HepG2 (cell line): ENCODE data around the gene DSTN. TPM values are rescaled to one million over a fixed set of nuclear protein-coding genes. Genes with fewer than 3 reads are reported as not detected.

ENCODE experiments used
- CCDC6 ChIP-seq: sonication (generic); formaldehyde crosslinking; IDR thresholded peaks from 2 replicates; pipeline ENCODE4 v1.8.1; 2022; ENCODE audit warnings: mild to moderate bottlenecking, missing genetic modification reagents, moderate library complexity
- ELF4 ChIP-seq: sonication (generic); formaldehyde crosslinking; IDR thresholded peaks from 2 replicates; pipeline ENCODE4 v1.5.0; 2020; ENCODE audit warnings: missing genetic modification reagents, mild to moderate bottlenecking, moderate library complexity, borderline replicate concordance
- IKZF5 ChIP-seq: IDR thresholded peaks from 2 replicates; pipeline ENCODE4 v1.6.1; 2018; ENCODE audit warnings: missing genetic modification reagents, mild to moderate bottlenecking, missing compliant biosample characterization
- PATZ1 ChIP-seq: sonication (generic); formaldehyde crosslinking; IDR thresholded peaks from 2 replicates; pipeline ENCODE4 v1.4.0; 2020; ENCODE audit warnings: missing genetic modification reagents
- PHF20 ChIP-seq: sonication (generic); formaldehyde crosslinking; IDR thresholded peaks from 2 replicates; pipeline ENCODE4 v1.5.0; 2020; ENCODE audit warnings: mild to moderate bottlenecking, missing genetic modification reagents
- PHF5A ChIP-seq: IDR thresholded peaks from one replicate; pipeline ENCODE4 v1.6.1; 2018; ENCODE audit warnings: low read depth, missing genetic modification reagents; ENCODE audit not compliant: unreplicated experiment
- RBM39 ChIP-seq: fragments of 200-400 bp; formaldehyde crosslinking; IDR thresholded peaks from one replicate; pipeline ENCODE4 v1.6.1; 2018; ENCODE audit warnings: antibody characterized with exemption, mild to moderate bottlenecking, low read depth, low read length; ENCODE audit not compliant: poor library complexity, severe bottlenecking
- SALL2 ChIP-seq: sonication (generic); formaldehyde crosslinking; IDR thresholded peaks from 2 replicates; pipeline ENCODE4 v1.8.1; 2023; ENCODE audit warnings: mild to moderate bottlenecking, missing genetic modification reagents, inconsistent platforms
- SMYD3 ChIP-seq: sonication (generic); formaldehyde crosslinking; IDR thresholded peaks from 2 replicates; pipeline ENCODE4 v1.8.1; 2023; ENCODE audit warnings: mild to moderate bottlenecking, missing genetic modification reagents
- SNAPC5 ChIP-seq: sonication (generic); formaldehyde crosslinking; IDR thresholded peaks from 2 replicates; pipeline ENCODE4 v1.8.1; 2023; ENCODE audit warnings: mild to moderate bottlenecking, missing genetic modification reagents, borderline replicate concordance
- TBL1XR1 ChIP-seq: fragments of 150-350 bp; IDR thresholded peaks from 2 replicates; pipeline ENCODE4 v1.6.1; 2014; ENCODE audit warnings: borderline replicate concordance, low read length; ENCODE audit not compliant: partially characterized antibody
- TEAD2 ChIP-seq: sonication (generic); formaldehyde crosslinking; IDR thresholded peaks from 2 replicates; pipeline ENCODE4 v1.9.0; 2021; ENCODE audit warnings: missing genetic modification reagents
- TRAFD1 ChIP-seq: sonication (generic); formaldehyde crosslinking; IDR thresholded peaks from 2 replicates; pipeline ENCODE4 v1.5.1; 2020; ENCODE audit warnings: missing genetic modification reagents, mild to moderate bottlenecking, borderline replicate concordance
- ZBTB7B ChIP-seq: sonication (generic); formaldehyde crosslinking; IDR thresholded peaks from 2 replicates; pipeline ENCODE4 v1.4.0; 2020; ENCODE audit warnings: missing genetic modification reagents
- ZNF121 ChIP-seq: sonication (generic); formaldehyde crosslinking; IDR thresholded peaks from 2 replicates; pipeline ENCODE4 v1.5.0; 2020; ENCODE audit warnings: mild to moderate bottlenecking, missing genetic modification reagents
- ZNF180 ChIP-seq: sonication (generic); formaldehyde crosslinking; IDR thresholded peaks from 2 replicates; pipeline ENCODE4 v1.4.0; 2020; ENCODE audit warnings: low read depth, missing genetic modification reagents, borderline replicate concordance
- ZNF264 ChIP-seq: sonication (generic); formaldehyde crosslinking; IDR thresholded peaks from 2 replicates; pipeline ENCODE4 v1.4.0; 2020; ENCODE audit warnings: missing genetic modification reagents
- ZNF317 ChIP-seq: sonication (generic); formaldehyde crosslinking; IDR thresholded peaks from 2 replicates; pipeline ENCODE4 v1.5.0; 2020; ENCODE audit warnings: mild to moderate bottlenecking, missing genetic modification reagents
- ZNF337 ChIP-seq: sonication (generic); formaldehyde crosslinking; IDR thresholded peaks from 2 replicates; pipeline ENCODE4 v1.5.1; 2020; ENCODE audit warnings: missing genetic modification reagents, low read depth, mild to moderate bottlenecking, borderline replicate concordance
- ZNF382 ChIP-seq: sonication (generic); formaldehyde crosslinking; IDR thresholded peaks from 2 replicates; pipeline ENCODE4 v1.5.0; 2020; ENCODE audit warnings: missing genetic modification reagents, mild to moderate bottlenecking, borderline replicate concordance
- ZNF589 ChIP-seq: sonication (generic); formaldehyde crosslinking; conservative IDR thresholded peaks from 2 replicates; pipeline ENCODE4 v1.8.0; 2022; ENCODE audit warnings: mild to moderate bottlenecking, moderate library complexity, missing genetic modification reagents
- ZNF761 ChIP-seq: sonication (generic); formaldehyde crosslinking; conservative IDR thresholded peaks from 2 replicates; pipeline ENCODE4 v1.4.0; 2020; ENCODE audit warnings: mild to moderate bottlenecking, missing genetic modification reagents
- ZSCAN25 ChIP-seq: sonication (generic); formaldehyde crosslinking; IDR thresholded peaks from 2 replicates; pipeline ENCODE4 v1.8.0; 2022; ENCODE audit warnings: mild to moderate bottlenecking, missing genetic modification reagents
- polyA plus RNA-seq, 8 experiments: library from polyadenylated mRNA; depleted of rRNA in 3 of 8; stranded (reverse) in 7 of 8; unstranded in 1 of 8; fragments of >200 nt; fragmentation: Illumina TruSeq in 4 of 8; extraction: Trizol in 4 of 8; gene quantifications; 2 replicates each; pipeline versions ENCODE4 v1.2.1 to v1.2.3, GENCODE V29; 2011 to 2016; ENCODE audit warnings: low read depth in 4 of 8, missing spikeins in 1 of 8, mixed read lengths in 1 of 8; ENCODE audit not compliant: insufficient read depth in 1 of 8
- total RNA-seq, 5 experiments: library from RNA; depleted of rRNA; stranded (reverse); fragments of >200 nt; fragmentation: Illumina TruSeq; extraction: Trizol; gene quantifications; 2 replicates each; pipeline ENCODE4 v1.2.3, GENCODE V29; 2016; ENCODE audit warnings: low read depth in 1 of 5
- TF ChIP-seq, protein P1 (sequence below): sonication (generic); formaldehyde crosslinking; IDR thresholded peaks from 2 replicates; pipeline ENCODE4 v1.8.1; 2023; ENCODE audit warnings: missing genetic modification reagents, inconsistent platforms, borderline replicate concordance

The DSTN gene
- total and polyA plus RNA-seq, 2 of the 13 experiments (the other 11 are each of a cell fraction or from before 2014, with no cell fraction given), result 27.6 to 106 TPM

DNA sequence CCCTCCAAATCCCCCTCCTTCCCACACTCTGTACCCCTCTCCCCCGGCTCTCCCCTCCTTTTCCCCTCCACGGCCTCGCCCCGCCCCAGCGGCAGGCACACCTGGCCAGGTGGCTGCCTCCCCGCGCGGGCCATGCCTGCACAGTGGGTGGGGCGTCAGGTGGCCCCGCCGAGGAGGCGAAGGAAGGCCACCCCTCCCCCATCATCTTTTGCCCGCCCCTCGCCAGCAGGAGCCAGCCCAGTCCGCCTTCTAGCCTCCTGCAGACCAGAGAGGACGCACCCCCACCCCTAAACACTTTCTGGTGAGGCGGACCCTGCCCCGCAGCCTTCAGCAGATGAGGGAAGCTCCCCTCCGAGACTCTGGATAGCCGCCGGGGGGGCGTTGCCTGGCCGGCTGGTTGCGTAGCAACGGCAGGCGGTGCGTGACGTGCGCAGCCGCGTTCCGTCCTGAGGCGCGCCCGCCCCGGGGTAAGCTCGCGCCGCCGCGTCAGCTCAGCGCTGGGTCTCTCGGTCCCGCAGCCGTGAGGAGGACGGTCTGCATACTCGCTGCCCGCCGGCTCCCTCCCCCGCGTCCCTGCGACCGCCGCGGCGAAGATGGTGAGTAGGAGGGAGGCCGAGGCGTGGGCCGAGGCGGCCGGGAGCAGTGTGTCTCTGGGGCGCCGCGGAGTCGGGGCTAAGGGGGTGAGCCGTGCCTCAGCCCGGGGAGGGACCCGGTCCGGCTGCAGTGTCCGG is at the start of gene DSTN (continued):
- no peak for TF ChIP-seq TEAD2 (CRISPR knock-in tag)
- TF ChIP-seq ZNF761 (CRISPR knock-in tag), result no peak; the same call in 1 of the 2 replicates
- TF ChIP-seq SMYD3 (CRISPR knock-in tag), result 0 out of 2 replicates have a peak, but pooled peaks have one; percentile 45
- TF ChIP-seq ZBTB7B, result no peak
- no peak for TF ChIP-seq ZNF589
- TF ChIP-seq ZNF337 (CRISPR knock-in tag), result no peak
- no peak for TF ChIP-seq SALL2 (CRISPR knock-in tag)
- TF ChIP-seq ZSCAN25, result no peak
- peak; percentile 72 for TF ChIP-seq IKZF5 (CRISPR knock-in tag)
- TF ChIP-seq TBL1XR1, result no peak
- TF ChIP-seq PHF20 (CRISPR knock-in tag), result no peak; the same call in none of the 2 replicates
- no peak for TF ChIP-seq ZNF382 (CRISPR knock-in tag)
- TF ChIP-seq, protein P1, sequence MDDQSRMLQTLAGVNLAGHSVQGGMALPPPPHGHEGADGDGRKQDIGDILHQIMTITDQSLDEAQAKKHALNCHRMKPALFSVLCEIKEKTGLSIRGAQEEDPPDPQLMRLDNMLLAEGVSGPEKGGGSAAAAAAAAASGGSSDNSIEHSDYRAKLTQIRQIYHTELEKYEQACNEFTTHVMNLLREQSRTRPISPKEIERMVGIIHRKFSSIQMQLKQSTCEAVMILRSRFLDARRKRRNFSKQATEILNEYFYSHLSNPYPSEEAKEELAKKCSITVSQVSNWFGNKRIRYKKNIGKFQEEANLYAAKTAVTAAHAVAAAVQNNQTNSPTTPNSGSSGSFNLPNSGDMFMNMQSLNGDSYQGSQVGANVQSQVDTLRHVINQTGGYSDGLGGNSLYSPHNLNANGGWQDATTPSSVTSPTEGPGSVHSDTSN (CRISPR knock-in tag), result no peak
- TF ChIP-seq CCDC6 (CRISPR knock-in tag), result no peak; the same call in 1 of the 2 replicates
- no peak for TF ChIP-seq SNAPC5 (CRISPR knock-in tag)
- no peak for TF ChIP-seq ELF4 (CRISPR knock-in tag)
- no peak for TF ChIP-seq TRAFD1 (CRISPR knock-in tag)
- no peak for TF ChIP-seq ZNF264 (CRISPR knock-in tag)
- no peak for TF ChIP-seq ZNF180 (CRISPR knock-in tag)
- peak; percentile 47; the same call in 1 of the 2 replicates for TF ChIP-seq PATZ1
- no peak for TF ChIP-seq RBM39
- no peak for TF ChIP-seq ZNF317
- no peak for TF ChIP-seq ZNF121 (CRISPR knock-in tag)
- TF ChIP-seq PHF5A (CRISPR knock-in tag), result no peak
